ENCODE results near the gene PCSK6.
"Not testable (repeated sequence)": the region's sequence is repeated elsewhere in the genome, so short reads cannot be mapped to it uniquely, and the experiment has no call there.

Gene PCSK6

DNA sequence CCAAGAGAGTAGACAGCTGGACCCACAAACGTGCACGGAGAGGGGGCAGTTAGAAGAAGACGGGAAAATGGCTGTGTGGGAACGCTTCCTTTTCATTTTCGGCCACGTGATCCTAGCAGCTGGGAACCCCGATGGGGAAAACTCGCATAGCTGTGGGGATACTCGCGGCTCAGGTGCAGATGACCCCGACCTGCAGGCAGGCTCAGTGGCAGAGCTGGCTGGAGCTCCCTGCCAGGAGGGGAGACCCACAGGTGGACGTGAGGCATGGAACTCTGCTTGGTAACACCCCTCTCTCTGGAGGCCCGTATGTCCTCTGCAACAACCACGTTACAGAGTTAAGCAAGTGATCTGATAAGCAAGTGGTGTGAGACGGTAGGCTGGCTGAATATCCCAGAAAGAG is 109.9 kb downstream of the PCSK6 start:
- TF ChIP-seq, protein P1, sequence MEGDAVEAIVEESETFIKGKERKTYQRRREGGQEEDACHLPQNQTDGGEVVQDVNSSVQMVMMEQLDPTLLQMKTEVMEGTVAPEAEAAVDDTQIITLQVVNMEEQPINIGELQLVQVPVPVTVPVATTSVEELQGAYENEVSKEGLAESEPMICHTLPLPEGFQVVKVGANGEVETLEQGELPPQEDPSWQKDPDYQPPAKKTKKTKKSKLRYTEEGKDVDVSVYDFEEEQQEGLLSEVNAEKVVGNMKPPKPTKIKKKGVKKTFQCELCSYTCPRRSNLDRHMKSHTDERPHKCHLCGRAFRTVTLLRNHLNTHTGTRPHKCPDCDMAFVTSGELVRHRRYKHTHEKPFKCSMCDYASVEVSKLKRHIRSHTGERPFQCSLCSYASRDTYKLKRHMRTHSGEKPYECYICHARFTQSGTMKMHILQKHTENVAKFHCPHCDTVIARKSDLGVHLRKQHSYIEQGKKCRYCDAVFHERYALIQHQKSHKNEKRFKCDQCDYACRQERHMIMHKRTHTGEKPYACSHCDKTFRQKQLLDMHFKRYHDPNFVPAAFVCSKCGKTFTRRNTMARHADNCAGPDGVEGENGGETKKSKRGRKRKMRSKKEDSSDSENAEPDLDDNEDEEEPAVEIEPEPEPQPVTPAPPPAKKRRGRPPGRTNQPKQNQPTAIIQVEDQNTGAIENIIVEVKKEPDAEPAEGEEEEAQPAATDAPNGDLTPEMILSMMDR (IDR thresholded peaks at IDR 0.05; ENCODE audit: insufficient read depth, low read depth, low read length, missing control alignments), result no peak
- DNase-seq (ENCODE audit: low read depth), result no peak
- H3K4me3 ChIP-seq (ENCODE audit: low read depth, low read length), result no peak overlapping the region

DNA sequence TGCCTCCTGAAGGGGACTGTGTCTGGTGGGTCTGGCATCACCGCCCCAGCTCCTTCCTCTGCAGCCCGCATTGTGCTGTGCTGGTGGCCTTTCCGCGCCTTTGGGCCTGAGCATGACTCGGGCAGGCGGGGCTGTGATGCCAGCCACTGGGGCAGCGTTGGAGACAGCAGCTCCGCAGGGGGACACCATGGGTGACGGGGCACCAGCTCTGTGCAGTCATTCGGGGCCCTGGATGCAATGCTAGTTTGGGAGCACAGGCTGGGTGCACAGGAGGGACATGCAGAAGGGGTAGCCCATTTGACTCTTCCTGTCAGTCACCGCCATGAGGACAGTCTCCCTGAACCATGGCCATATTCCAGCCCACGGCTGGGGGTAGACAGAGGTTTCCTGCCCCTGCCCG is 110.6 kb downstream of the PCSK6 start:
- TF ChIP-seq, protein P1 (IDR thresholded peaks at IDR 0.05; ENCODE audit: insufficient read depth, low read depth, low read length, missing control alignments), result no peak
- no peak for DNase-seq (ENCODE audit: low read depth)
- no peak overlapping the region for H3K4me3 ChIP-seq (ENCODE audit: low read depth, low read length)

DNA sequence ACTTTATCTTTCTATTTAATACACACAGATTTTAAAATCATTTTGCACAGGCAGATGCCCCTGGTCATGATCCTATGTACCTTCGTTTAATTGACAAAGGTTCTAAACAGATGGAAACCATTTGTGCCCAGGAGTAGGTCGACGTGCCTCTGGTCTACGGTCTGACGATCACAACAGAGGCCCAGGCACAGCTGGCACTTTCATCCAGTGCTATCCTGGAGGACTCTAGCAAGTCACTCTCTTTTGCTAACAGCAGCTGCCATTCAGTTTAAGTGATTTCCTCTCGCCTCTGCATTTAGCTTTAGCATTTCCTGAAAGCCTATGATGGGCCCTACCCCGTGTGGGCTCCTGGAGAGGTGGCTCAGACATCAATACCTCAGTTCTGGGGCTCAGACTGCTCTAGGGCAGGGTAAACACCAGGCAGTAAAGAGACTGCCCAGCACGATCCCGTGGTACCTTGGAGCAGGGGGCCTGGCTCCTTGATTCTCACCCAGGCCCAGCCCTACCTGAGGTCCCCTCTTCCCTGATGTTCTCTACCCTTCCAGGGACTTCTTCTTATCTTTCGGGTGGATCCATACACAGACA is 111.2 kb downstream of the PCSK6 start:
- no peak for DNase-seq (ENCODE audit: low read depth)
- TF ChIP-seq, protein P1 (IDR thresholded peaks at IDR 0.05; ENCODE audit: insufficient read depth, low read depth, low read length, missing control alignments), result no peak
- no peak overlapping the region for H3K4me3 ChIP-seq (ENCODE audit: low read depth, low read length)

DNA sequence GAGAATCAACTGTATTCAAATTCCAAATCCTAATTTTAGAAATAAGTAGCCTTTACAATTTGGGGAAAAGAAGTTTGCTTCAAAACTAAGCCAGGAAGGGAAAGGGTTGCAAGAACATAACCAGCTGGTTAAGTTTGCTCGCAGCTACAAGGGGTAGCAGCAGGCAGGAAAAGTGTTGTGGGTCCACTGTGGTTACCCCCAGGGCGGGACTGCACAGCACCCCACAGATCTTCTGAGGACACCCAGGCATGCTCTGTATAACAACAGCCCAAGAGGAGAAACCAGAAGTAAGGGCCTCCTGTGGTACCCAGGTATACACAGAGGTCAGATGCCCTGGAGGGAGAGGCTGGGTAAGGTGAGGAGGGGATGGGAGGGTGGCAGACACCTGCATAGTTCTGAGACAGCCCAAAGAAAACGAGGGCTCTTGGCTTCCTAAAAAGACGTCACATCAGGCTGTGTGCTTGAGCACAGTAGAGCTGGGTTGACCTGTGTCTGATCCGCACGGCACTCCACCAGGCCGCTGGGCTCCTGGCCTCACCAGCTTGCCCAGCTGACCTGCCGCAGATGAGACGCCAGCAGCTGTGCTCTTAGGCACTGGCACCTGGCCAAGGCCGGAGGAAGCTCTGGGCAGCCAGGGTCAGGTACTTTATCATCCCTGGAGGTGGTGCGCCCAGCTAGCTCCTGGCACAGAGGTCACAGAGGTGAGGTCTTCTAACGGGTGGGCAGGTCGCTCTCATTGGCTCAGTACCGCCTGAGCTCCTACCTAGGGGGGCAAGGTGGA is 112.7 kb downstream of the PCSK6 start:
- TF ChIP-seq, protein P1 (IDR thresholded peaks at IDR 0.05; ENCODE audit: insufficient read depth, low read depth, low read length, missing control alignments), result no peak
- no peak for DNase-seq (ENCODE audit: low read depth)

DNA sequence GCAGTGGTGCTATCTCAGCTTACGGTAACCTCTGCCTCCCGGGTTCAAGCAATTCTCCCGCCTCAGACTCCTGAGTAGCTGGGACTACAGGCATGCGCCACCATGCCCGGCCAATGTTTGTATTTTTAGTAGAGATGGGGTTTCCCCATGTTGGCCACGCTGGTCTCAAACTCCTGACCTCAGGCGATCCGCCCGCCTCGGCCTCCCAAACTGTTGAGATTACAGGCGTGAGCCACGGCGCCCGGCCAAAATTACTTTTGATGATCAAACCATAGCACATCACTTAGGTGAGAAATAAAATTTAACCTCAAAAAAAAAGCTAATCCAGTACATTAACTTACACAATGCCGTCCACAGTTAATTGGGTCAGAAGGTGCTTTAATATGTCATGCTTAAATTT is 114.5 kb downstream of the PCSK6 start:
- H3K4me3 ChIP-seq (ENCODE audit: low read depth, low read length); DNase-seq (ENCODE audit: low read depth): not testable (repeated sequence)

More for the DNA sequence above, 112.7 kb downstream of the PCSK6 start:
- H3K4me3 ChIP-seq (ENCODE audit: low read depth, low read length), result no peak overlapping the region

DNA sequence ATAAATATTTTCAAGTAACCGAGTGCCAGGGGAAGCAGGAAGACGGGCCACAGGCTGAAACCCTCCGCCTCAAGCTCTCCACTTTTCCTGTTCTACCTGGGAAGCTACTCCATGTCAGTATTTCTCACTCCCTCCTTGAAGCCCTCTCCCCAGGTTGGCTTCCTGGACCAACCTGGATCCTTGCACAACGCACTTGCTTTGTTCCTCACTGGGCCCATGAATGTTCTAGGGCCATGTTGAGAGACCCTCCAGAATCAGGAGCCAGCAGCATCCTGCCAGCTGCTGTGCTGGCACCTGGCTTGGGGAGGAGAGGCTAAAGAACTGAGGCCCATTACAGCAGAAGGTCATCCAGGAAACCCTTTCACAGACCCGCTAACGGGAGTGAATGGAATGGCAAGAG is 115.2 kb downstream of the PCSK6 start:
- no peak for DNase-seq (ENCODE audit: low read depth)
- H3K4me3 ChIP-seq (ENCODE audit: low read depth, low read length), result no peak overlapping the region
- TF ChIP-seq, protein P1 (IDR thresholded peaks at IDR 0.05; ENCODE audit: insufficient read depth, low read depth, low read length, missing control alignments), result no peak

- TF ChIP-seq, protein P1 (IDR thresholded peaks at IDR 0.05; ENCODE audit: insufficient read depth, low read depth, low read length, missing control alignments), result no peak
- H3K4me3 ChIP-seq (ENCODE audit: low read depth, low read length), result no peak overlapping the region
- DNase-seq (ENCODE audit: low read depth), result no peak
Observed at GRCh38 chr15:101373577-101373976, 115.9 kb downstream of the PCSK6 start.
